A673 (cell line): ENCODE results near the gene VAPB. TPM values are rescaled to one million over a fixed set of nuclear protein-coding genes. Genes with fewer than 3 reads are reported as not detected.

Experiments used
- BruUV-seq: library from RNA; stranded (reverse); fragments of 400-500 nt; replicated peaks from 2 replicates; lab custom pipeline; 2021; lab: Mats Ljungman, UMichigan
- CTCF ChIA-PET: fragments of 300-600 bp; sonication (Branson Sonifier 250); formaldehyde crosslinking; loops from one replicate; lab custom pipeline; 2022; ENCODE audit warnings: antibody characterized with exemption; lab: Charles Lee
- POLR2A ChIA-PET: fragments of 300-600 bp; sonication (Branson Sonifier 250); formaldehyde crosslinking; loops from one replicate; lab custom pipeline; 2022; ENCODE audit warnings: antibody characterized with exemption; ENCODE audit not compliant: low non-redundant PET; lab: Charles Lee
- DNase-seq: peaks from one replicate; pipeline ENCODE4 v3.0.0-alpha.2; 2015; ENCODE audit warnings: low spot score
- H3K27ac ChIP-seq: fragments of 200-600 bp; sonication (generic); 2 replicates; pipeline ENCODE4 v1.5.1; 2016; ENCODE audit warnings: mixed run types, low read depth, mild to moderate bottlenecking, mixed read lengths, antibody characterized with exemption, low read length; ENCODE audit not compliant: poor library complexity, severe bottlenecking
- H3K27me3 ChIP-seq: fragments of 200-600 bp; sonication (generic); replicated peaks from 2 replicates; pipeline ENCODE4 v1.6.1; 2017; ENCODE audit warnings: mixed run types, low read depth, mild to moderate bottlenecking, mixed read lengths, antibody characterized with exemption, low read length; ENCODE audit not compliant: insufficient read depth, poor library complexity
- H3K36me3 ChIP-seq: fragments of 200-600 bp; sonication (generic); 2 replicates; pipeline ENCODE4 v1.6.1; 2016; ENCODE audit warnings: mixed run types, mild to moderate bottlenecking, mixed read lengths, antibody characterized with exemption, low read length; ENCODE audit not compliant: insufficient read depth, poor library complexity, severe bottlenecking
- H3K4me1 ChIP-seq: fragments of 200-600 bp; sonication (generic); 2 replicates; pipeline ENCODE4 v1.6.1; 2017; ENCODE audit warnings: mixed run types, mild to moderate bottlenecking, mixed read lengths, antibody characterized with exemption, low read length; ENCODE audit not compliant: insufficient read depth, poor library complexity, severe bottlenecking
- H3K4me3 ChIP-seq: fragments of 200-600 bp; sonication (generic); 2 replicates; pipeline ENCODE4 v1.5.1; 2016; ENCODE audit warnings: low read depth, mixed run types, mild to moderate bottlenecking, mixed read lengths, low read length; ENCODE audit not compliant: poor library complexity, severe bottlenecking
- H3K9me3 ChIP-seq: fragments of 200-600 bp; sonication (generic); 2 replicates; pipeline ENCODE4 v1.6.1; 2016; ENCODE audit warnings: mixed run types, low read depth, mild to moderate bottlenecking, mixed read lengths, antibody characterized with exemption, low read length; ENCODE audit not compliant: poor library complexity, severe bottlenecking
- EZH2 ChIP-seq: fragments of 200-600 bp; sonication (generic); IDR thresholded peaks from 2 replicates; pipeline ENCODE4 v1.6.1; 2017; ENCODE audit warnings: borderline replicate concordance, low read depth, mild to moderate bottlenecking, mixed read lengths, antibody characterized with exemption, low read length; ENCODE audit not compliant: poor library complexity, severe bottlenecking
- intact Hi-C: fragments of 100-400 bp; cut with micrococcal nuclease; formaldehyde crosslinking; loops from one replicate; pipeline ENCODE4 v1.10.0; 2022; ENCODE audit not compliant: unreplicated experiment
- total RNA-seq: library from RNA; stranded (reverse); gene quantifications from 2 replicates; pipeline ENCODE4 v1.2.3, GENCODE V29; 2021
- TF ChIP-seq, protein P1 (sequence below): fragments of 300-800, 200-600 bp; sonication (generic); conservative IDR thresholded peaks from 2 replicates; pipeline ENCODE4 v1.5.1; 2017; ENCODE audit warnings: low read depth, mild to moderate bottlenecking, antibody characterized with exemption, low read length, moderate library complexity, mixed read lengths

Gene VAPB
- total RNA-seq, 1 experiment from 2014 or later, result 60.9 TPM

DNA sequence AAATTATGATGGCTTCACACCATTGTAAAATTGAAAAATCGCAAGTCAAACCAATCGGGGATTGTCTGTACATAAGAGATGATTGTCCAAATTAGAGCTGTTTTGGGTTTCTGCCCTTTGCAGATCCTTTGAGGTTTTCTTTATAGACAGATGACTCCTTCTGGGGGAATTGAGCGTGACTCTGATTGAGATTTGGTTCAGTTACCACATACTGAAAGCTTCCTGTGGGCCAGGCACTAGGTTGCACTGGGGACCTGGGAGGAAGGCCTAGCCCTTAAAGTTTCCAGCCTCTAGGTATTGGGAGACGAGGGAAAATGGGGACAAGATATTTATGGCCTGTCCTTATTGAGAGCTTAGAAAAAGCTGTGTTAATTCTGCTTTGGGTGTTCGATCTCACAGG lies 9.2 kb downstream of the VAPB start:
- DNase-seq, result no peak
- Histone ChIP-seq H3K9me3 (no peaks in the 10 kb centered on the region), H3K27ac (no peak overlapping the region), H3K27me3 (no peaks in the 10 kb centered on the region), H3K4me3 (no peak overlapping the region), H3K36me3 (peaks cover 3% of the 10 kb centered on the region), H3K4me1 (no peaks in the 10 kb centered on the region)
- TF ChIP-seq, protein P1, sequence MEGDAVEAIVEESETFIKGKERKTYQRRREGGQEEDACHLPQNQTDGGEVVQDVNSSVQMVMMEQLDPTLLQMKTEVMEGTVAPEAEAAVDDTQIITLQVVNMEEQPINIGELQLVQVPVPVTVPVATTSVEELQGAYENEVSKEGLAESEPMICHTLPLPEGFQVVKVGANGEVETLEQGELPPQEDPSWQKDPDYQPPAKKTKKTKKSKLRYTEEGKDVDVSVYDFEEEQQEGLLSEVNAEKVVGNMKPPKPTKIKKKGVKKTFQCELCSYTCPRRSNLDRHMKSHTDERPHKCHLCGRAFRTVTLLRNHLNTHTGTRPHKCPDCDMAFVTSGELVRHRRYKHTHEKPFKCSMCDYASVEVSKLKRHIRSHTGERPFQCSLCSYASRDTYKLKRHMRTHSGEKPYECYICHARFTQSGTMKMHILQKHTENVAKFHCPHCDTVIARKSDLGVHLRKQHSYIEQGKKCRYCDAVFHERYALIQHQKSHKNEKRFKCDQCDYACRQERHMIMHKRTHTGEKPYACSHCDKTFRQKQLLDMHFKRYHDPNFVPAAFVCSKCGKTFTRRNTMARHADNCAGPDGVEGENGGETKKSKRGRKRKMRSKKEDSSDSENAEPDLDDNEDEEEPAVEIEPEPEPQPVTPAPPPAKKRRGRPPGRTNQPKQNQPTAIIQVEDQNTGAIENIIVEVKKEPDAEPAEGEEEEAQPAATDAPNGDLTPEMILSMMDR, result no peak
- no peak for TF ChIP-seq EZH2
- ChIA-PET POLR2A (no interaction called here), CTCF (no interaction called here)
- intact Hi-C loops, result no loop called here
- no TSS peak for BruUV-seq

DNA sequence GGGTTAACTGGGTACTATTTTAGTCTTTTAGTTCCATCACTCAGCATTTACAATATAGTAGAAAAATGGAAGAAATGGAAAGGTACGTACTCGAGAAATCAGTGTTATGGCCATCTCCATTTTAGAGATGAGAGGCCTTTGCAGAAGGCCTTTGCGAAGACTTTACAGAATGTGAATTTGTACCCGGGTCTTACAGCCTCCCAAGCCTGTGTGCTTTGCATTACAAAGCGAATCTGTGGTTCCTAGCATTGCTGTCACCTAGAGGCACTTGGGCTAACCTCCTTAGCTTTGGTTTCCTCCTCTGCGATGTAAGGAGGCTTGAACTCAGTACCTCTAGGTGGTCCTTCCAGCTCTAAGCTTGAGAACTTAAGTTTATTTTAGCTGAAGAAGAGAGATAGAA lies 10.9 kb downstream of the VAPB start:
- no peak overlapping the region for H3K4me3 ChIP-seq
- H3K27ac ChIP-seq, result no peak overlapping the region
- H3K9me3 ChIP-seq, result no peaks in the 10 kb centered on the region
- intact Hi-C loops, result no loop called here
- peaks cover 3% of the 10 kb centered on the region for H3K36me3 ChIP-seq
- no peaks in the 10 kb centered on the region for H3K27me3 ChIP-seq
- CTCF ChIA-PET, result no interaction called here
- POLR2A ChIA-PET, result interaction anchor here (0.7 kb wide), 1 partner anchor 11 kb away, joined by 3 read pairs; the partner anchor contains the start of gene VAPB
- no peak for DNase-seq
- H3K4me1 ChIP-seq, result no peaks in the 10 kb centered on the region
- BruUV-seq, result no TSS peak
- no peak for TF ChIP-seq EZH2
- TF ChIP-seq, protein P1, result no peak

DNA sequence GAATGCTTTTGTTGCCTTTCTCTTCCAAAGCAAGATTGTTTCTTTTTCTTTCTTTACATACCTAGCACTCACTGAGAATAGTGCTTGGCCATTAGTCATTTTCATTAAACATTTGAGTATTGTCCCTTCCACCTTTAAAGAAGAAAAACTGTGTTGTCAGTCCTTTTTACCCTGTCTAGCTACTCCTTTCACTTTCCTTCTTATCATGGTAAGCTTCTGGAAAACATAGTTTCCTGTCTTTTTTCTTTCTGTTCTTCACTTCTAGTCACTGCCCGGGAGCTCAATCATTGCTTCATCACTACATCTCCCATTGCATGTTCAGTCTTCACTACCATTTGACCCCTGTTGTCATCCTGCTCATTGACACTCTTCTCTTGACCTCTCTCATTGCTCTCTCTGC lies 12.1 kb downstream of the VAPB start:
- no peaks in the 10 kb centered on the region for H3K9me3 ChIP-seq
- no peak overlapping the region for H3K4me3 ChIP-seq
- peaks cover 5% of the 10 kb centered on the region for H3K4me1 ChIP-seq
- BruUV-seq, result no TSS peak
- intact Hi-C loops, result no loop called here
- H3K27ac ChIP-seq, result no peak overlapping the region
- no peak for DNase-seq
- TF ChIP-seq EZH2, result no peak
- TF ChIP-seq, protein P1, result no peak
- H3K36me3 ChIP-seq, result peaks cover 3% of the 10 kb centered on the region
- ChIA-PET POLR2A (no interaction called here), CTCF (no interaction called here)
- H3K27me3 ChIP-seq, result no peaks in the 10 kb centered on the region
